ENCODE measurements around the gene UBQLNL.

GRCh38 chr11:5522308-5522707 is 5.8 kb upstream of the UBQLNL start:
- no peak for TF ChIP-seq CTCF (conservative IDR thresholded peaks at IDR 0.05; ENCODE audit: low read depth, low read length)
- TF ChIP-seq CHD1 (IDR thresholded peaks at IDR 0.05; ENCODE audit: low read depth, low read length): no peak
- TF ChIP-seq RAD21 (IDR thresholded peaks at IDR 0.05; ENCODE audit: low read length): no peak

Measured in IMR-90 (cell line).